ENCODE measurements around the gene CBLN1.

The CBLN1 gene

DNA sequence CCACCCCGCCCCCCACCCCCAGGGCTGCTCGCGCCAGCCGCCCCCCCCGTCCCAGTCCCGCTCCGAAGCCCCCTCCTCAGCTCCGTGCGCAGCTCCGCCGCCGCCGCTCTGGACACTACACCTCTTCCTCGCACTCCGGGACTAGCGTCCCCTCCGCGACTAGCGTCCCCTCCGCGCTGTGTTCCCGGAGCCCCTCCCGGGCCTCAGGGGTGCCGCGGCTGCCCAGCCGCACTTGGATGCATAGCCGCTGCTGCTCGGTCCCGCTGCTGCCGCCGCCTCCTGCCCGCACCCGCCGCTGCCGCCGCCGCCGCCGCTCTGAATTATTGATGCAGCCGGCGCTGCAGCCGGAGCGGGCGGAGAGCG, at the start of gene CBLN1:
Gene CBLN1 (minus strand): TSS at position 359 of the 363 bp plus-strand sequence. CDS start 373 bp downstream, outside the sequence.
- DNase-seq: no peak

DNA sequence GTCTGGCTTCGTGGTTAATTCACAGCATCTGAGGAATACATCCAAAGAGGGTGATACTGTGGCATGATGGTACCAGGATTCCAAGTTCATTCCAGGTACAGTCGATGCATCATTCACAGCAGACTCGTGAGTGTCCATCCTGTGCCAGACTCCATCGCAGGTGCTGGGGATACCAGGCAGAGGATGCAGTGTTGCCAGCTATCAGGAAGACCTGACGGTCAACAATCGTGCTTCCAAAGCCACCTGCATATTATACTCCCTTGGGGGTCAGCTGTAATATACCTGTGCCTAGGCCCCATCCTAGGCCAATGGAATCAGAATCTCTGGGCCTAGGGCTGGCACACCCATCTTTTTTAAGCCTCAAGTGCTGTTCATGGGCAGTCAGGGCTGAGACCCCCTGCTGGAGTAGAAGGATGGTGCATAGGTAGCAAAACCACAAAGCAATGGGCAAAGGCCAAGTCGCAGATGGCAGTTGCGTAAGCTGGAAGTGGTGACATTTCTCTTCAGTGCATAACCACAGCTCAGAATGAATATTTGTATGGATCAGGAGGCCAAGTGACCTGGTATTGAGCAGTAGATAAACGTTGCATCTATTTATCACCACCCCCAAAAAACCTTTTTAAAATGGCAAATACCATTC, 49.0 kb upstream of the CBLN1 start:
- no peak for DNase-seq

DNA sequence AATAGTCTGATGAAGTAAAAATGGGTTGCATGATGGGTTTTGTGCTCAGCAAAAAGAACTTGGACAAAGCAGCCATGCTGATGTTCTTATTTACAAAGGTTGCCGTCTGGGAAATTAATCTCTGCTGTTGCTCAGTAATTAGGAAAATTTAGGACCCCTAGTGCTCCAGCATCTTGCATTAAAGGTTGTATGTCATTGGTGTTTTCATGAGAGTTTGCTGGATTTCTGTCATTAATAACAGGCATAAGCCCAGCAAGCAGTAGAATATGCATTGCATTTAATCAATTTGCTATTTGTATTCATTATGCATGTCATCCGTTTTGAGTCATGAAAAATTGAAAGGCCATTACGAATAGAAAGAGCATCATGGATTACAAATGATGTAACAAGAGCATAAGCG, 46.7 kb upstream of the CBLN1 start:
- DNase-seq: no peak

DNA sequence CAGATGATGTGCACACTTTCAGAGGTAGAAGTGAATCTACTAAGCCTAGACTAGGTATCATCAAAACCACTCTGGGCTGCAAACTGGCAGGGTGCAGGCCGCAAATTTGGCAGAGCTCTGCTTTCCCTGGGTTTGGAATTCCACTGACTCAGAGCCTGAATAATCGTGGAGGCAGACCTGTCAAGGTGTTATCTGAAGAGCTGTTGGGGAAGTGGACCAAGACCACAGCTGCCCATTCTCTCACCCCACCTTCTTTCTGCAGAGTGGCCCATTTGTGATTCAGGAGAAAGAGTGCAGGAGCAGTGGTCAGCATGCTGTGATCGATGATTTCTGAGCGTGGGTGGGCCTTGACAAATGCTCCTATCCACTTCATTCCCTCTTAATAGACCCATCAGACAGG, 45.8 kb upstream of the CBLN1 start:
- no peak for DNase-seq

DNA sequence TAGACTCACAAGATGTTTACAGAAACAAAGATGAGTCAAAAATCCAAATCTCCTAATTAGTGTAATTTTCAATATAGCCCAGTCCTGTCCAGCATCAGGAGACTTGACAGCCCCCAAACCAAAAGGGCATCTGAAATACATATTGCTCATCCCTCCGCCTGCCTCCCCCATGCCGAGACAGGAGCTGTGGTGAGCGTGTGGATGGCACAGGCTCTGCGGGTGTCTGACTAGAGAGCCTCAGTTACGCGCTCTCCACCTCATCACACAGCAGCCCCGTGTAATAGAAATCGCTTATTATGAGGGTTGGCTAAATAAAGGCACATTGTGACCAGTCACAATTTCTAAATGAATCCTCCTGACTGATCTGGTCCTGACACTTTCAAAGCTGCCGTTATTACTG, 43.1 kb upstream of the CBLN1 start:
- no peak for DNase-seq

DNA sequence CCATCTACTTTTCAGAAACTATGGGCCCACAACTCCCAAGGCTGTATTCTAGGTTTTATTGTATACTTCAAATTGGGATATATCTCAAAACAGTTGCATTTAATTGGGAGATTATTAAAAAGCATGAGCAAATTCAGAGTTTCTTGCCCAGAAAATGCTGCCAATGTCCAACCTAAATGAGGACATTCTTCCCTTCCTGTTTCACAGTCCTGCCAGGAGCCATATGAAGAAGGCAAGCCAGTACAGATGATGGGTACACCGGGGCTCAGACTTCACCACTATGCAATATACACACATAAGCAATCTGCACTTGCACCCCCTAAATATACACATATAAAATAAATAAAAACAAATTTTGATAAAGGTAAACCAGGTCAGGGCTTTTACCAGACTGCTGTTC, 34.0 kb upstream of the CBLN1 start:
- DNase-seq: no peak

DNA sequence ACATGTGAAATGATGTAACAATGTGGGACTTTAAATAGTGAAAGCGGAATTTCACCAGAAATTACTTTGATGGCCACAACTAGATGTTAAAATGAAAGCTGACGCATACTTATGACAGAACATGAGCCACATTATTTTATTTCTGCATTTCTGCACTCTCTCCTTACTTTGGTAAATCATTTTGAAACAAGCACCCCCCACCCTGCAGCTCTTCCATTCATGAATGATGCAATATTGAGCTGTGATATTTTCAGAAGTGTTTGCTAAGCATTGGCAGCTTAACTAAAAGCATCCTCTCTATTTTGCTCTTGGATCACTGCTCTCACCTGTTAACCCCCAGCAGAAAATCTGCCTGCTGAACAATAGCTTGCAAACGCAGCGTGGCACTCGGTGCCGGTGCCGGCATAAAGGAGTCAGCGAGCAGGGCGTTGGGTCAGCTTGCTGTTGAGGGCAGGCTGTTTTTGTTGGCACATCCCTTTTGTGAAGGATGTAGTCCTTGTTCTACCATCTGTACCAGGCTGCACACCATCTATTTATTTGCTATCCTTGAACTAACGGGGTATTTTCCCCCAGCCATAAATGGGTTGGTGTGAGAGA, 30.8 kb upstream of the CBLN1 start:
- no peak for DNase-seq

DNA sequence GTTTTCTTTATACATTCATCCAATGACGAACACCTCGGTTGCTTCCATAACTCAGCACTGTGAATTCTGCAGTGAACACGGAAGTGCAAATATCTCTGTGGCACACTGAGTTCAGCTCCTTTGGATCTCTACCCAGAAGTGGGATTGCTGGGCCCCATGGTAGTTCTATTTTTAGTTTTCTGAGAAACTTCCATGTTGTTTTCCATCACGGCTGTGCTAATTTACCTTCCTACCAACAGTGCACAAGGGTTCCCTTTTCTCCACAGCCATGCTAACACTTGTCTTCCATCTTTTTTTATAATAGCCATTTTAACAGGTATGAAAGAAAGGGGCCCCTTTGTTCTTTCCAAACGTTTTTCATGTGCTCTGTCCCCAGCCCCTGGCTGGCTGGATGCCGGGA, 30.2 kb upstream of the CBLN1 start:
- DNase-seq: no peak

DNA sequence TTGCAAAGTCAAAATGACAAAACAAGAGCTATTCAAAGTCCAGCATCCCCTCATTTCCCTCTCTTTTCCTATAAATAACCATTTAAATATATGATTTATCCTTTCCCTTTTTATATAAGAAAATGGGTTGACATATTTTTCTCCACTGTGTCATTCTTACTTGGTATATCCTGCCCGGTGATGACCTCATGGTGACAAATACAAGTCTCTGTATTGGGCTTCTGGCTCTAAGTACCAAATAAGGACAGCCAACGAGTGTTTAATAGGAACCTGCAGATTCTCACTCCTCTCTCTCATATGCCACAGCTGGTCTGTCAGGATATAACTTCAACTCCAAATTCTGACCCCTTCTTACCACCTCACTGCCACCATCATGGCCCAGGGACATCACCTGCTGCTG, 25.5 kb upstream of the CBLN1 start:
- DNase-seq: no peak

DNA sequence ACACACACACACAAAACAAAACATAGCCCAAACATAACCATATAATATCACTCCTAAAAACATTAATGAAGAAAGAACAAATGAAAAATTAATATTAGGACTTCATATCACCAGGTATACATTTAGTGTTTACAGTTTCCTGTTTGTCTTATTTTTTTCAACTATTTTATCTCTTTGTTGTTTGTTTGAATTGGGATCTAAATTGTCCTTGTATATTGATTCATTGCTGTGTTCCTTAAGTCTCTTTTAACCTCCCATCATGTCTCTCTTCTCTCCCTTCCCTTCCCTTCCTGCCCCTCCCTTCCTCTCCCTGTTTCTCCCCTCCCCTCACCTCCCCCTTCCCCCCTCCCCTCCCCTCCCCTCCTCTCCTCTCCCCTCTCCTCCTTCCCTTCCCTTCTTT, 23.8 kb upstream of the CBLN1 start:
- DNase-seq: no peak

DNA sequence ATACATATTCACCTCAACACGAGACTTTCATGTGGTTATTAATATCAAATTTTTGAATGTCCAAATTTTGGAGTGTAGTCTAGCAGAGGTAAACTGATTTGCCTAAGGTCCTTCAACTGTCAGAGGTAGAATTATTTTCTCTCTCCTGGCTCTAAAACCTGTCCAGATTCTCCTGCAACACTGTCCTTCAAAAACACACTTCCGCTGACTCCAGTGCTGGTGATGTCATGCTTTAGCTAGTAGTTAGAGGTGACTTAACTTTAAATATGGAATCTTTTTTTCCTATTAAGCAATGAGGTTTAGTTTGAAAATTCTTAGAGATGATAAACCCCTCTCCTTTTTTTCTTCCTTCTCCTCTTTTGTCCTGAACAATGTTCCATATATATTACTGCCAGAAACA, 10.8 kb upstream of the CBLN1 start:
- DNase-seq: no peak

DNA sequence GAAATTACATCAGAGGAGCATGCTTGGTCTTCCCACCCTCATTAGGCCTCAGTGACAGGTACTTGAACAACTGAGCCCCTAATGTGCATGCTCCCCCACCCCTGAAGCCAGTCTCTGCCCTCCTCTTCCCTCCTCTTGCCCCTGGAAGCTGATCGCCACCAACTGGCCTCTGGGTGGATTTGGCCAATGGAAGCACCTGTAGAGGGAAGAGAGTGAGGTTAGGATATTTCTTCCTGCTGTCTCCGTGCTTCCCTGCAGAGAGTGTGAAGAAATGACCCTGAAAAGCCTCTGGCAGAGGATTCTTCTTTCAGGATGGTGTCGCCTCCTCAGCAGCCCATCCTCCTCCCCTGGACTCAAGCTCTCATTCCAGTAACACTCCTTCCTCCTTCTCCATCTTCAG, 5.9 kb upstream of the CBLN1 start:
- DNase-seq: no peak

DNA sequence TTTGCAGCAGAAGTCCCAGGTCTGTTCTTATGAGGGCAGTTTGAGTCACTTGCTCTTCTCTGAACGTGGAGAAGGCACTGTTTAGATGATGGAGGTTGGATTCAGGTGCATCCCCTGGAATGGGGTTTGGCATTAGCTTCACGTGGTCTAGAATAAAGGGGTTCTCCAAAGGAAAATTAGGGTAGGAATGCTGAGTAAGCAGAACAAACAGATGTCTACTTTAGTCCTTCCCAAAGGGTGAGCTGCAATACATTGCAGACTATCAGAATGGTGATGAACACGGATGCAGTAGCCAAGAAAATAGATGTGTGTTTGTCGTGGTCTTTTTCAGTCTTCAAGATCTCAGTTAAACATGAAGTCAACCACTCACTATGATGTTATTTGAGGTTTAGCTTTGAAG, 3.3 kb upstream of the CBLN1 start:
- DNase-seq: no peak

DNA sequence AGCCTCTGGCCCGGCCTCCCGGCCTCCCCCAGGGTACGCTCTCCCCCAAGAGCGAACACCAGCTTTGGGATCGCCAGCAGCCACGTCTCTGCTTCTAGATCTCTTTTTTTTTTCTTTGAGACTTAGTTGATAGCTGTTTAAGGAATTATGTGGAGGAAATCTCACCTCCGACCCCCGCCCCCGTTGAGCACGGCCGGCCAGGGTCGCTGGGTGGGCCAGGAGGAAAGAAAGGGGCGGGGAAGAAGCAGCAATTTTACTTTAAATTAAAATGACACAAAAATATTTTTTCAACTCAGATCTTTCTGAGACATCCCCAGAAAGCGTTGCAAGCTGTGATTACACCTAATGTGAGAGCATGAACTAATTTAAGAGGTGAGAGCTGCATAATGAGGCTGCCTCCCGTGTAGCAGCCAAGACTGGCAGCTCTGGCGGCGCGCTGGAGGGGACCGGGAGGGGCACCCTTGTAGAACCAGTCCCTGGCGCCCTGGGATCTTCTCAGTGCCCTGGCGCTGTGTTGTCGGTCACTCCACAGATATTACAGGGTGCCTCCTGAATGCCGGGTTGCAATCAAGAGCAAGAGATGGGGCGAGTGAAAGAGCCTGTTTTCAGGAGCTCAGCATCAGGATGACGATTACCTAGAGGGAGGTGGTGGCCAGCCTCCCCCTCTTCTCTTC, 1.9 kb upstream of the CBLN1 start:
- DNase-seq: peak; percentile 48

DNA sequence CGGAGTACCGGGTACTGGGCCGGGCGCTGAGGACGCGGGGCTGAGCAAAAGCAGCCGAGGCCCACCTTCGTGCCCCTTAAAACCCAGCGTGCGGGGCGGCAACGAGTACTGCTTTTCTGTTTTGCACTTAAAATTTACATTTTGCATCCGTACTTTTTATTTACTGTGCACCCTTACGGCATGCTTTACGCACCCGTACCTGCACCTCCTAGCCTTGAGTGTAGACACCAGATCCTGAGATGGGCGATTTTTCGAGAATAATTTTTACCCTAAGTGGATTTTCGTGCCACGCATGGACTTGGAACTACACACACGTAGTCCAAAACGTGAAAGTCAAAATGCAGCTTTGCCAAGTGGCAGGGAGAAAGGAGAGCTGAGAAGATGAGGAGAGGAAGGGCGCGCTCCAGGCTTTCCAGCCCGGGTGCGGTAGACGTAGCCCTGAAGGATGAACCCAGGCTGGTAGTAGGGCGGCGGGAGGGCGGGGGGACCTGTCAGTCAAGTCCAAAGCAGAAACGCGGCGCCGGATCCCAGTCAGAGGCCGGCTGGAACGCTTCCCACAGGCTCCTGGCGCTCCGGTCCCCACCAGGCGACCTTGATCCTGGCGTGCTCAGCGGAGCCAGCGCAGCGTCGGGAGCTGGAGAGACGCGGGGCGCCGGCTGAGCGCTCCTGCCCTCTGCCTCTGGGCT, 1.2 kb upstream of the CBLN1 start:
- peak; percentile 82 for DNase-seq

DNA sequence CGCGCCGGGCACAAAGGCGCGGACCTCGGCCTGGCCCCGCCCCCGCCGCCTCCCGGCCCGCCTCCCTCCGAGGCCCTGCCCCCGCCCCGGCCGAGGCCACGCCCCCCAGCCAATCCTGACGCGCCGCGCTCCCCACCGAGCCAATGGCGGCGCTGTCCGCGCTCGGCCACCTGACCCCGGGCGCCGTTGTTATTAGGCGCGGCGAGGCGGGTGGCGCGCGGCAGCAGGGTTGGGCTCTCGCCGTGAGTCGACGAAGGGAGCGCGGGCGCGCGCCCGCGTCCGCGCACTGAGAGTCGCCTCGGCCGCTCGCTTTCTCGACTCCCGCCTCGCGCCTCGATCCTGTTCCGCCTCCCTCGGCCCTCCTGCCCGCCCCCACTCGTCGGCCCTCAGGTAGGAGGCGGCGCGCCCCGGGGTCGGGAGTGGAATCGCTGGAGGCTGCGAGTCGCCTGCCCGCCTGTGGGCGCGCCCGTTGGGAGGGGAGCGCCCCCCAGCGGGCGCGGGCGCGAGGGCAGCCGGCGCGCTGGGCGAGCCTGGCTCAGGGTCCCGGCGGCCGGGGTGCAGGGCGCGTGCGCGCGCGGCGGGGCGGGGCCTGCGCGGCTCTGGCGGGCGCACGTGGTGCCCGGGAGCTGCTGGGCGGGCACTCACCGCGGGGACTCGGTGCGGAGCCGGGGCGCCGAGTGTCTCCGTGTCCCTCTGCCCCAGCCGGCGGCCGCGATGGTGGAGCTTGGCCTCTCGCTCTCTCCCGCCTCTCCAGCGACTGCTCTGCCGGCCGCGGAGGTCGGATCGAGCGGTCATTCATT, 405 bp upstream of the CBLN1 start:
- DNase-seq: peak; percentile 99

DNA sequence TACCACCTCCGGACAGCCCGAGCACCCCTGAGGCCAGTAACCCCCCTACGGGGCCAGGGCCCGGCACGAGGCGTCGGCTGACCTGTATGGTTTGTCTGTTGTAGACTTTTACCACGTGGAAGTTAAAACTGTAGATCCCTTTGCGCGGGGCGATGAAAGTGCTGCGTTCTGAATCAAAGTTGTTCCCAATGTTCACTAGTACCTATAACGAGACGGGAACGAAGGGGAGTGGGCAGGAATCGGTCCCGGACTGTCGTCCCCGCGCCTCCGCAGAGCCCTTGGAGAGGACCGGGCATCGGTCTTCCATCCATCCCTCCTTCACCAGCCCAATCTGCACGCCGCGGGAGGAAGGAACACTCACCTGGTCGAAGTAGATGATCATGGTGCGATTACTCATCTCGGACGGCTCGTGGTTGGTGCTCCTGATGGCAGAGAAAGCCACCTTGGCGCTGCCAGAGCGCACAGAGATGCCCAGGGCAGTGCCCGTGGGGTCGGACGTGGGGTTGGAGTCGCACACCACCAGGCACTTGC, 732 bp downstream of the CBLN1 start:
- peak; percentile 35 for DNase-seq

DNA sequence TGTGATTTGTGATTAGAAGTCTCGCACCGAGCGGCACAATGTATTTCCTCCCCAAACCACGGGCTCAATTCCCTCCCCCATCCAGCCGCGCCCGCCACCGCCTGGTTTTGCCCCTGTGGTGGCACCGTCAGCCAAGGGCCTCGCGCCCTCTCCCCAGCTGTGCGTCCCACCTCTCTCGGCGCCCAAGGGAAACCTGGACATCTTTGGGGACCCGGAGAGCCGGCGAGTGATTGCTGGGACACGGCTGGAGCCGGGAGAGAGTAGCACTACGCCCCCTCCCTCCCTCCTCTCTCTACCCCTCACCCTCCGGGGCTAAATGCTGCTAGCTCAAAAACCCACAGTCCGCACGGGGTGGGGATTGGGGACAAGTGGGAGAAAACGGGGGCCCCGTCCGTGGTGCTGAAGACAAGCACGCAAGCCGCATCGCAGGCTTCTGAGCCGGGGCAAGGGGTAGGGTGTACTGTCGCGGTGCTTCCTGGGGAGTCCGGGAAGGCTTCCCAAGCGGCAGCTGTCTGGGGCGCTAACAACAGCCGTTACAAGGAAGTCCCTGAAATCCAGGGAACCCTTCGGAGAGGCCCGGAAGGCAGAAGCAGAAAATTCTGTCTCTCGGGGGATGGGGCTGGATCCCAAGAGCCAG, 1.4 kb downstream of the CBLN1 start:
- DNase-seq: no peak

DNA sequence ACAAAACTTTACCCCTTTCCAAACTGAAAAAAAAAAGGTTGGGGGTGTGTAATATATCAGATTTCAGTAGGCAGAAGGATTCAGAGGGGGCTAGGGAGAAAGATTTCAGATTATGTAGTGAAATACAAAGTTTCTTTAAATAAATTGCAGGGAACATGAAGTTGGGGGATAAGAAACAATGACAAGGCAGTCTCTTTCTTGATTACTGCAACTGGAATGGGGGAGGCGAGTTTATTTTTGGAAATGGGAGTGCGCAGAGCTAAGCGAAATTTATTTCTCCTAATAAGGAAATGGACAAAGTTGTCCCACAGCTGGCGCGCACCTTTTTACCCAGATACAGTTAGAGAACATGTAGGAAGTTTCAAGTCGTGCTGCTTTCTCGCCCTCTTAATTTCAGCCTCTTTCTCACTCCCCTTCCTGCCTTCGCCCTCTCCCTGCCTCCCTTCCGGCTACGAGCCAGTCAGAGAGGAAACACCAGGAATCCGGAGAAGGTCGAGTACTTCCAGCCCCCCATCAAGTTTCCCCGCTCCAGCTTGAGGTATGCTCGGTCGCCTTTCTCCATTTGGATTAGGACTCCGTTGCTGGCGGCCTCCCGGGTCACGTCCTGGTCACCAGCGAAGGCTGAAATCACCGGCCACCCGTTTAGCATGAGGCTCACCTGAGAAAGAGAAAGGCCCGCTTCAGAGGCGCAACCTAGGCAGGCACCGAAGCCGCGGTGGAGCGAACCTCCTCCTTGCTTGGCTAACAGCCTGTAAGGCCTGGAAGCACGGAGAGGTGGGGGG, 2.5 kb downstream of the CBLN1 start:
- no peak for DNase-seq

DNA sequence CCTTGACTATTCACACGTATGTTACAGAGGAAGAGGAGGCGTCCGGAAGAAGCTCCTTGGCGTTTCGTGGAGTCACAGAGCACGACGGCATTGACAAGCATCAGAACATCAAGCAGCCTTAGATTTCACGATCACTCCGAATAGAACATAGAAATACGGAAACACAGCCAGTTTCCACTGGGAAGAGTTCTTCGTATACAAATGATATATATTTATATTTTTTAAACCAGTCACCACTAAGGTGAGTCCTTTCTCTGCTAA, 3.1 kb downstream of the CBLN1 start:
- DNase-seq: no peak

DNA sequence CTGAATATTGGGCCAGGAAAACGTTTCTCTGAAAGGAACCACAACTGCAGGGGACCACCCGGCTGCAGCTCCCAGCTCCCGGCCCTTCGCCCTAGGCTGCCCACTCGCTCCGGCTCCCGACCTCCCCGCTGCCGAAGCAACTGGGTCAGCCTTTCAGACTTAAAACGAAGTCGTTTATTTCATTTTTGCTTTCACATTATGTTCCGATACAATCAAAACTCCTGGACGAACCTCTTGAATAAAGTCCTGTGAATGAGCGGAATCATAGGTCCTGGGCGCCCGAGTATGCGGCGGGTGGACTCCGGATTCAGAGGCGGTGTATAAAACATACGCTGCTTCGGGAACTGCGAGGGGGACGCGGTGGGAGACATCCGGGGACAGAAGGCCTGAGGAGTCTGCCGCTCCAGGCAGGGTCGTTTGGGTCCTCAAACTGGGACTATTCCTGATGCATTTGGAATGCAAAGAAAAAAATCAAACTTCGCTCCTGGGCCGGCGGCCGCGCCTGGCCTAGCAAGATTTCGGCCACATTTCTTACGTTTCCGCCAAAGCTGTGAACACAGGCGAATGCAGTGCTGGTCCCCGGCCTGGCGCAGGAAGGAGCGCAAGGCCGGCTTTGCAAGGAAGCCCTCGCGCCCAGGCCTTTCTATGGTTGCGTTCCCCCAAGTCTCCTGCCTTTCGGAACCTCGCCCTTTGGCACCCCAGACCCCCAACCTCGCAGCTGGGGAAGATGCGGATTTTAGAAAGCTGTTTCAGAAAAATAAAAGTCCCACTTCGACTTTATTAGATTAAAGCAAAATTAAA, 3.7 kb downstream of the CBLN1 start:
- no peak for DNase-seq
